Activated CD8-positive, alpha-beta memory T cell treated with anti-CD3 and anti-CD28 coated beads, Interleukin-2, amount 10 ng/mL, durations not matched to agents 7 days and 5 days (primary cell): ENCODE results near the gene TMIE. TPM values are rescaled to one million over a fixed set of nuclear protein-coding genes. Genes with fewer than 3 reads are reported as not detected.
A peak's percentile ranks its signal among the peaks of the same experiment; 100 is the strongest.

Experiments used
- ATAC-seq: fragments of 150-1000 bp; cut with Tn5 transposase; one replicate; pipeline ENCODE4 v1.10.0; 2021; ENCODE audit warnings: moderate library complexity
- CTCF ChIA-PET: fragments of 350-600 bp; sonication (Branson Sonifier 250); formaldehyde crosslinking; loops from one replicate; lab custom pipeline; 2021; ENCODE audit warnings: antibody characterized with exemption; lab: Charles Lee
- DNase-seq: peaks from one replicate; pipeline ENCODE4 v3.0.0-alpha.2; 2020
- H3K27ac Mint-ChIP-seq: one replicate; pipeline ENCODE4 v1.8.0; 2021; ENCODE audit warnings: mild to moderate bottlenecking, mixed read lengths
- H3K27me3 Mint-ChIP-seq: one replicate; pipeline ENCODE4 v1.8.0; 2021; ENCODE audit warnings: mixed read lengths
- H3K36me3 Mint-ChIP-seq: one replicate; pipeline ENCODE4 v1.8.0; 2021; ENCODE audit warnings: mild to moderate bottlenecking, mixed read lengths
- H3K4me1 Mint-ChIP-seq: one replicate; pipeline ENCODE4 v1.8.0; 2021; ENCODE audit warnings: mixed read lengths
- H3K4me3 Mint-ChIP-seq: one replicate; pipeline ENCODE4 v1.8.0; 2021; ENCODE audit warnings: mild to moderate bottlenecking, moderate library complexity, mixed read lengths
- H3K9me3 Mint-ChIP-seq: one replicate; pipeline ENCODE4 v1.8.0; 2022; ENCODE audit warnings: low read depth, mixed read lengths
- total RNA-seq, 2 experiments: library from RNA; stranded (reverse); gene quantifications; one replicate each; pipeline ENCODE4 v1.2.3, GENCODE V29; 2021

Gene TMIE
- total RNA-seq, 2 experiments from 2014 or later = not detected

DNA sequence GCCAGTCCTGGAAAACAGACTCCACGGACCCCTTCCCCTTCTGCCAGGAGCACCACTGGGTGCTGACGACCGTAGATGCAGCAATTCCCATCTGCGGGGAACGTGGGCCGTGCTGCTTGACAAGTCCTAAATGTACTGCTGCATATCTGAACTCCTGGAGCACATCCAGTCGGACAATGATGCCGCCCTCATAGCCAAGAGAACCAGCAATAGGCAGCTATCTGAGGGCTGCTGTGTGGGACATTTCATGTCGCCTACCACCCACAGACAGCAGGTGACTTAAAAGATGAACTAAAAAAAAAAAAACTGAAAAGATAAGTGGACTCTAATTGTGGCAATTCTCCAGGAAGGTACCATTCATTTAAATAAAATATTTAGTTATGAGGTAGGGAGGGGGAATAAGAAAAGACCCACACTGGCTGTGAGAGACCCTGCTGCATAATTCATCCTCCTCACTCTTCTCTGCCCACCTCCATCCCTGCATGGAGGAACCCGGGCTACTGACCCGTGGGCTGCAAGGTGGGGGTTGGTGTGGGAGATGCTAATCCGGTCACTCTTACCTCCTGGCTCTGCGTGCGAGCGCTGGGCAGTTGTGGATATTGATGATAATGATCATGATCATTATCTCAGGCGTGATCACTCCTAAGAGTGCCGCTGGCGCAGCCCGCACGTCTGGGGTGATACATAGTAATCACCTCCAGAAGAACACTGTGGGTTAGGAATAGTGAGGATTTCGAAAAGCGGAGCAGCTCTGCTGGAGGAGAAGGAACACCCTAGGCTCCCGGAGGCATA lies 36.0 kb upstream of the TMIE start:
- CTCF ChIA-PET = interaction anchor here (1.2 kb wide), 1 partner anchor 176 kb away, joined by 3 read pairs; no protein-coding TSS in a partner anchor
- no peak overlapping the region for H3K27ac Mint-ChIP-seq

GRCh38 chr3:46665763-46666452 lies 35.3 kb upstream of the TMIE start:
- CTCF ChIA-PET = no interaction called here
- Mint-ChIP-seq H3K27ac (no peak overlapping the region), H3K9me3 (no peaks in the 10 kb centered on the region), H3K36me3 (no peaks in the 10 kb centered on the region), H3K27me3 (peaks cover 4% of the 10 kb centered on the region), H3K4me1 (no peaks in the 10 kb centered on the region), H3K4me3 (no peak overlapping the region)
- ATAC-seq (no peak), DNase-seq (no peak)

More for the DNA sequence above, 36.0 kb upstream of the TMIE start:
- ATAC-seq (no peak), DNase-seq (no peak)
- Mint-ChIP-seq H3K36me3 (no peaks in the 10 kb centered on the region), H3K27me3 (peaks cover 4% of the 10 kb centered on the region), H3K4me3 (no peak overlapping the region), H3K9me3 (no peaks in the 10 kb centered on the region), H3K4me1 (no peaks in the 10 kb centered on the region)

DNA sequence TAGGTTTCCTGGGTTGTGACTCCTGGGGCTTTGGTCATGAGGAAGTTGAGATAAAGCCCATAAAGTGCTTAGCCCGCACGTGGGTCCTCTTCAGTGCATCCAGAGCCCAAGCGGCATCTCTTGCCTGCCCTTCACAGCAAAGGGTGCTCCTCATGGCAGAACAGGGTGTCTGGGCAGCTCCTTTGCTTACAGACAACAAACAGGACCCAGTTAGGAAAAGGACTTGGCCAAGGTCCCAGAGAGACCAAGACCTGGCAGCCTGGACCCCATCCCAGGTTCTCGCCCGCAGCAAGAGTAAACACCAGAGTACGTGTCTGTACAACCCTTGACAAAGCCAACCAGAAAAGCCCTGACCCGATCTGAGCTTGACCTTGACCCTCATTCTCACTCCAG lies 34.7 kb upstream of the TMIE start:
- ATAC-seq = no peak
- H3K27me3 Mint-ChIP-seq = peaks cover 4% of the 10 kb centered on the region
- H3K4me1 Mint-ChIP-seq = no peaks in the 10 kb centered on the region
- CTCF ChIA-PET = no interaction called here
- no peak overlapping the region for H3K4me3 Mint-ChIP-seq
- H3K9me3 Mint-ChIP-seq = no peaks in the 10 kb centered on the region
- H3K36me3 Mint-ChIP-seq = no peaks in the 10 kb centered on the region
- DNase-seq = no peak
- no peak overlapping the region for H3K27ac Mint-ChIP-seq

DNA sequence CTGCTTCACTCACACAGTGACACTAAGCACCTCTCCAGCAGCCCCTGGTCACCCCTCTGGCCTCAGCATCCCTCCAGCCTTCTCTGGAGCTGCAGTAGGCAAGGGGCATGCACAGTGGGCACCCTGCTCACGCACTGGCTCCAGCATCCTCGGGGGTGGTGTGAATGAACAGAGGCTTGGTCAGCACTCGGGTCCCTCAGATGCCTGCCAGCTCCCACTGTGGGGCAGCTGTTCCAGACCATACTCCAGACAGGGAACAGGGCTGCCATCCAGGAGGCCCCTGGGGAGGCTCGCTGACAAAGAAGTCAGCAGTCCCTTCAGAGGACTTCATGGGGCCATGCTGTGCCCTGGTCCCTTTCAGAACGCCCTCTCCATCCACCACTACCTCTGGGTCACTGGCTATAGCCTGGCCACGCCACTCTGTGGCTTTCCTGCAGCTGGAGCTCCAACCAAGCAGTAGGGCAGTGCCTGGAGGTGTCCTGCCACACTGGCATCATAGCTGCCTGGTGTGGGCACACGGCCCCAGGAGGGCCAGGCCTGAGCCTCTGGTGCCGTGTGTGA lies 34.1 kb upstream of the TMIE start:
- Mint-ChIP-seq H3K27ac (no peak overlapping the region), H3K4me1 (no peaks in the 10 kb centered on the region), H3K27me3 (peaks cover 4% of the 10 kb centered on the region), H3K4me3 (no peak overlapping the region), H3K9me3 (no peaks in the 10 kb centered on the region), H3K36me3 (no peaks in the 10 kb centered on the region)
- no peak for ATAC-seq
- DNase-seq = peak; percentile 39
- CTCF ChIA-PET = no interaction called here

GRCh38 chr3:46667657-46668056 lies 33.5 kb upstream of the TMIE start:
- ATAC-seq (no peak), DNase-seq (no peak)
- CTCF ChIA-PET = no interaction called here
- Mint-ChIP-seq H3K27me3 (peaks cover 4% of the 10 kb centered on the region), H3K27ac (no peak overlapping the region), H3K4me1 (no peaks in the 10 kb centered on the region), H3K9me3 (no peaks in the 10 kb centered on the region), H3K36me3 (no peaks in the 10 kb centered on the region), H3K4me3 (no peak overlapping the region)

GRCh38 chr3:46668116-46668515 lies 33.1 kb upstream of the TMIE start:
- Mint-ChIP-seq H3K27ac (no peak overlapping the region), H3K36me3 (no peaks in the 10 kb centered on the region), H3K27me3 (peaks cover 3% of the 10 kb centered on the region), H3K9me3 (no peaks in the 10 kb centered on the region), H3K4me1 (no peaks in the 10 kb centered on the region), H3K4me3 (no peak overlapping the region)
- CTCF ChIA-PET = no interaction called here
- ATAC-seq (no peak), DNase-seq (peak; percentile 31)

GRCh38 chr3:46668591-46668990 lies 32.6 kb upstream of the TMIE start:
- Mint-ChIP-seq H3K36me3 (no peaks in the 10 kb centered on the region), H3K4me1 (no peaks in the 10 kb centered on the region), H3K27me3 (no peaks in the 10 kb centered on the region), H3K27ac (no peak overlapping the region), H3K4me3 (no peak overlapping the region), H3K9me3 (no peaks in the 10 kb centered on the region)
- CTCF ChIA-PET = no interaction called here
- DNase-seq (no peak), ATAC-seq (no peak)

GRCh38 chr3:46669191-46669999 lies 31.8 kb upstream of the TMIE start:
- Mint-ChIP-seq H3K9me3 (no peaks in the 10 kb centered on the region), H3K36me3 (no peaks in the 10 kb centered on the region), H3K4me1 (no peaks in the 10 kb centered on the region), H3K27ac (no peak overlapping the region), H3K27me3 (no peaks in the 10 kb centered on the region), H3K4me3 (no peak overlapping the region)
- DNase-seq = no peak
- CTCF ChIA-PET = interaction anchor here (0.6 kb wide), 1 partner anchor 227 kb away, joined by 3 read pairs; no protein-coding TSS in a partner anchor
- no peak for ATAC-seq

DNA sequence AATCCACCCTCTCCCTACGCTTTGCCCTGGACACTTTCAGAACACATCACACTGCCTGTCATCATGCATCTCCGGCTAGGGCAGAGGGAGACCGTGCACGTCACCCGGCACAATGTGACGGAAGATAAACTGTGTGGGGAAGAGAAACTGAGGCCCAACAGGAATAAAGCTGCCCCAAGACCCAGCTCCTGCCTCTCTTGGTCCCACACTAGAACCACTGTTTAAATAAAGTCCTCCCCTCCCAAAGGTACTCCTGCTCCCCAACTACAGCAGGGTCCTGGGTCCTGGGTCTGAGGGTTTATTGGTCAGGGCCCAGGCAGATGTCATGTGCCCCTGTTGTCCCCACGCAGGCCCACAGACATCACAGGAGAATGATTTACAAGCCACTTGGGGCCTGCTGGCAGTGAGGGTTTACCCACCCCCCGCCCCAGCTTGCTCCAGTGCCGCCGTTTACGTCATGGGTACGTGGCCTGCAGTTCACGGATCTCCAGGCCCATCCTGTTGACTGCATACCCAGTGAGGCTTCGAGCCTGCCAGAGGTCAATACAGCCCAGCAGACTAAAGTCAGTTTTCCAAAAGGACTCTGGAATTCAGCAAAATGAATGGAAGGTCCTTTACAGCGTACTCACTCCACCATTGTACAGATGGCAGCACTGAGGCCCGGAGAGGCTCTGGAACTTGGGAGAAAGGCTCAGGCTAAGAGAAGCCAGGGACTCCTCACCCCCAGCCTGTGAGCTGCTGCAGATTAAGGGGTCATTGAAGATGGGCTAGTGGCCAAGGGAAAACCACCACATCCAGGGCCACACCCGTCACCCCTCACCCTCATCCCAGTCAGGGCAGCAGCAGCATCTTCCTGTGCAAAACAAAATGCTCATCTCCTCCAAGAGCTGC lies 30.9 kb upstream of the TMIE start:
- Mint-ChIP-seq H3K27ac (no peak overlapping the region), H3K4me1 (no peaks in the 10 kb centered on the region), H3K9me3 (no peaks in the 10 kb centered on the region), H3K4me3 (no peak overlapping the region), H3K27me3 (no peaks in the 10 kb centered on the region), H3K36me3 (no peaks in the 10 kb centered on the region)
- CTCF ChIA-PET = interaction anchor here (0.6 kb wide), 1 partner anchor 228 kb away, joined by 3 read pairs; no protein-coding TSS in a partner anchor
- ATAC-seq (no peak), DNase-seq (no peak)

DNA sequence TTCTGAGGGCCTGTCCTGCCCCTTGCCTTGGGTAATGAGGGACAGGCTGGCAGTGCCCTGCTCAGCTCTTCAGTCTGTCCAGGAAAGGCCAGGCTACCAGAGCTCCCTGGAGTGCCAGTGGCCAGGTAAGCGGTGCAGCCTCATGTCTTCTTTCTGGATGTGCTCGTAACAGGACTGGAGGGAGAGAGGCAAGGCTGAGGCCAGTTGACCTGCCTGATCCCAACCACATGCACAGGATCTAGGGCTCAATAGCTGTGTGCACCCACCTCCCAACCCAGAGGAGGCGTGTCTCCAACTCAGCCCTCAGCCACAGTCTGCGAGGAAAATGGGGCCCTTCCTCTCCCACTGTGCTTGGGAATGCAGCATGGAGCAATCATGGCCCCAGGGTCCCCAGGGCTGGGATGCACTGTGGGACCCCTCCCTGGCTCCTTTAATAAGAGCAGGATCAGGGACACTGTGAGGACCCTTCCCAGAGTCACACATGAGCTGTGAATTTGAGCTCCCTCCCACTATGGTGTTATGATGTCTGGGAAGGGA lies 30.2 kb upstream of the TMIE start:
- Mint-ChIP-seq H3K4me3 (no peak overlapping the region), H3K27ac (no peak overlapping the region), H3K4me1 (no peaks in the 10 kb centered on the region), H3K27me3 (no peaks in the 10 kb centered on the region), H3K9me3 (no peaks in the 10 kb centered on the region), H3K36me3 (no peaks in the 10 kb centered on the region)
- no peak for ATAC-seq
- CTCF ChIA-PET = no interaction called here
- DNase-seq = no peak

- Mint-ChIP-seq H3K36me3 (no peaks in the 10 kb centered on the region), H3K9me3 (no peaks in the 10 kb centered on the region), H3K27ac (no peak overlapping the region), H3K27me3 (no peaks in the 10 kb centered on the region), H3K4me1 (no peaks in the 10 kb centered on the region), H3K4me3 (no peak overlapping the region)
- ATAC-seq = no peak
- CTCF ChIA-PET = interaction anchor here (0.5 to 0.7 kb wide), 2 partner anchors 12 to 1729 kb away, joined by 3 read pairs; no protein-coding TSS in a partner anchor
- no peak for DNase-seq
Observed at GRCh38 chr3:46671541-46672348, 29.4 kb upstream of the TMIE start.

GRCh38 chr3:46672349-46672695 lies 28.9 kb upstream of the TMIE start:
- CTCF ChIA-PET = interaction anchor here (0.5 kb wide), 1 partner anchor 1729 kb away, joined by 3 read pairs; no protein-coding TSS in a partner anchor

More at GRCh38 chr3:46672349-46672695, 28.9 kb upstream of the TMIE start:
- no peaks in the 10 kb centered on the region for H3K27me3 Mint-ChIP-seq
- no peaks in the 10 kb centered on the region for H3K9me3 Mint-ChIP-seq
- no peak overlapping the region for H3K27ac Mint-ChIP-seq
- no peak for DNase-seq
- ATAC-seq = no peak
- no peaks in the 10 kb centered on the region for H3K36me3 Mint-ChIP-seq
- no peak overlapping the region for H3K4me3 Mint-ChIP-seq
- no peaks in the 10 kb centered on the region for H3K4me1 Mint-ChIP-seq
